Measurements from ENCODE around the gene PDE4B. TPM values are rescaled to one million over a fixed set of nuclear protein-coding genes. Genes with fewer than 3 reads are reported as not detected.
A peak's percentile ranks its signal among the peaks of the same experiment; 100 is the strongest.

Gene PDE4B
- total and polyA plus RNA-seq, 10 of the 15 experiments (the other 5 are each of a cell fraction or from before 2014, with no cell fraction given), result 3.0 to 13.2 (median 5.7) TPM

DNA sequence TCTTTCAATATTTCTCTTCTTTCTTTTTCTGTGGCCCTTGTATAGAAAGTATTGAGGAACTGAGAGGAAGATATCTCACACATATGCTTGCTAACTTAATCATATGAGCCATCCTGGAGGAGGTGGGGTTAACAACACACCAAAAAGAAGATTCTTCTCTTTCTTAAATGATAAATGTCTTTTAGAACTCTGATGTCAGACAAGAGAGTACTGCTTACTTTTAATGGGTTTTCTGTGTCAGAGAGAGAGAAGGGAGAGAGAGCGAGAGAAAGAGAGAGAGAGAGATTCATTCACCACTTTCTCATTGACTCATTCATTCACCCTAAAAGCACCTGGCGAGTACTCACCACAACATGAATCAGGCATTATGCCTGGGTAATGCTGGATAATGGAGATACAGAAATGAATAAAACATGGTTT lies 490.9 kb downstream of the PDE4B start:
- ATAC-seq (peak; percentile 70), DNase-seq (ENCODE audit: low read depth, low spot score) (peak; percentile 66), FAIRE-seq (peak; percentile 62)
- Histone ChIP-seq H3K9ac (ENCODE audit: control insufficient read depth, insufficient read depth, low read length) (peak overlapping the region; percentile 23; the same call in 1 of the 2 replicates), H4K20me1 (ENCODE audit: control insufficient read depth, insufficient read depth) (no peaks in the 10 kb centered on the region), H3K9me3 (replicated peaks; ENCODE audit: control insufficient read depth, insufficient read depth, low read length) (no peaks in the 10 kb centered on the region; the same call in 2 of the 3 replicates), H3K4me2 (ENCODE audit: control insufficient read depth, insufficient read depth) (peak overlapping the region; percentile 67), H3K4me1 (ENCODE audit: control insufficient read depth, insufficient read depth, low read length) (peaks cover 38% of the 10 kb centered on the region), H3K27me3 (replicated peaks in 1 of 2; ENCODE audit: control insufficient read depth in 2 of 2, insufficient read depth in 2 of 2, low read length in 1 of 2) (no peaks in the 10 kb centered on the region), H3K36me3 (ENCODE audit: control insufficient read depth in 2 of 2, insufficient read depth in 2 of 2, low read length in 1 of 2) (no peaks in the 10 kb centered on the region), H2AFZ (ENCODE audit: control insufficient read depth, low read depth, low read length) (no peak overlapping the region), H3K79me2 (ENCODE audit: control insufficient read depth, insufficient read depth, low read length) (no peaks in the 10 kb centered on the region), H3K4me3 (no peak overlapping the region), H3K27ac (ENCODE audit: control insufficient read depth, insufficient read depth) (peak overlapping the region; percentile 97)
- ChIA-PET SMC1A (ENCODE audit: uncharacterized antibody, unreplicated experiment) (interaction anchor here (0.9 to 18.6 kb wide), 15 partner anchors 8 to 153 kb away, joined by 3 to 290 read pairs (median 15); no protein-coding TSS in a partner anchor), POLR2A (interaction anchor here (1.0 to 3.0 kb wide), 6 partner anchors 49 to 119 kb away, joined by 3 to 22 read pairs (median 12); no protein-coding TSS in a partner anchor), RAD21 (ENCODE audit: unreplicated experiment) (interaction anchor here (0.6 to 3.6 kb wide), 17 partner anchors 9 to 162 kb away, joined by 3 to 56 read pairs (median 12); no protein-coding TSS in a partner anchor), CTCF (interaction anchor here (2.2 to 3.7 kb wide), 8 partner anchors 49 to 162 kb away, joined by 9 to 30 read pairs (median 12); no protein-coding TSS in a partner anchor)
- no TSS peak for BruUV-seq (replicated peaks)
- intact Hi-C loops (cut with micrococcal nuclease; ENCODE audit: unreplicated experiment) (loop anchor here (1.0 to 10.0 kb wide), 7 partner anchors 49 to 1319 kb away; partner anchors contain the start of gene JAK1), in situ Hi-C loops (cut with MboI) (loop anchor here (5.0 to 25.0 kb wide), 3 partner anchors 49 to 1054 kb away; partner anchors contain the start of gene IL23R)
- 0% methylated on average over 2 of the region's 2 CpGs for WGBS (ENCODE audit: insufficient coverage, insufficient replicate concordance, low lambda C conversion rate, missing lambda C conversion rate)
- peak; percentile 51; the same call in 1 of the 2 replicates for TF ChIP-seq ZNF384 (IDR thresholded peaks at IDR 0.05; ENCODE audit: borderline replicate concordance, low read depth, low read length)
- TF ChIP-seq, protein P1, sequence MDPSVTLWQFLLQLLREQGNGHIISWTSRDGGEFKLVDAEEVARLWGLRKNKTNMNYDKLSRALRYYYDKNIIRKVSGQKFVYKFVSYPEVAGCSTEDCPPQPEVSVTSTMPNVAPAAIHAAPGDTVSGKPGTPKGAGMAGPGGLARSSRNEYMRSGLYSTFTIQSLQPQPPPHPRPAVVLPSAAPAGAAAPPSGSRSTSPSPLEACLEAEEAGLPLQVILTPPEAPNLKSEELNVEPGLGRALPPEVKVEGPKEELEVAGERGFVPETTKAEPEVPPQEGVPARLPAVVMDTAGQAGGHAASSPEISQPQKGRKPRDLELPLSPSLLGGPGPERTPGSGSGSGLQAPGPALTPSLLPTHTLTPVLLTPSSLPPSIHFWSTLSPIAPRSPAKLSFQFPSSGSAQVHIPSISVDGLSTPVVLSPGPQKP (IDR thresholded peaks at IDR 0.05; ENCODE audit: low read depth, low read length), result no peak
- TF ChIP-seq, protein P2, sequence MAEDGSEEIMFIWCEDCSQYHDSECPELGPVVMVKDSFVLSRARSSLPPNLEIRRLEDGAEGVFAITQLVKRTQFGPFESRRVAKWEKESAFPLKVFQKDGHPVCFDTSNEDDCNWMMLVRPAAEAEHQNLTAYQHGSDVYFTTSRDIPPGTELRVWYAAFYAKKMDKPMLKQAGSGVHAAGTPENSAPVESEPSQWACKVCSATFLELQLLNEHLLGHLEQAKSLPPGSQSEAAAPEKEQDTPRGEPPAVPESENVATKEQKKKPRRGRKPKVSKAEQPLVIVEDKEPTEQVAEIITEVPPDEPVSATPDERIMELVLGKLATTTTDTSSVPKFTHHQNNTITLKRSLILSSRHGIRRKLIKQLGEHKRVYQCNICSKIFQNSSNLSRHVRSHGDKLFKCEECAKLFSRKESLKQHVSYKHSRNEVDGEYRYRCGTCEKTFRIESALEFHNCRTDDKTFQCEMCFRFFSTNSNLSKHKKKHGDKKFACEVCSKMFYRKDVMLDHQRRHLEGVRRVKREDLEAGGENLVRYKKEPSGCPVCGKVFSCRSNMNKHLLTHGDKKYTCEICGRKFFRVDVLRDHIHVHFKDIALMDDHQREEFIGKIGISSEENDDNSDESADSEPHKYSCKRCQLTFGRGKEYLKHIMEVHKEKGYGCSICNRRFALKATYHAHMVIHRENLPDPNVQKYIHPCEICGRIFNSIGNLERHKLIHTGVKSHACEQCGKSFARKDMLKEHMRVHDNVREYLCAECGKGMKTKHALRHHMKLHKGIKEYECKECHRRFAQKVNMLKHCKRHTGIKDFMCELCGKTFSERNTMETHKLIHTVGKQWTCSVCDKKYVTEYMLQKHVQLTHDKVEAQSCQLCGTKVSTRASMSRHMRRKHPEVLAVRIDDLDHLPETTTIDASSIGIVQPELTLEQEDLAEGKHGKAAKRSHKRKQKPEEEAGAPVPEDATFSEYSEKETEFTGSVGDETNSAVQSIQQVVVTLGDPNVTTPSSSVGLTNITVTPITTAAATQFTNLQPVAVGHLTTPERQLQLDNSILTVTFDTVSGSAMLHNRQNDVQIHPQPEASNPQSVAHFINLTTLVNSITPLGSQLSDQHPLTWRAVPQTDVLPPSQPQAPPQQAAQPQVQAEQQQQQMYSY (CRISPR knock-in tag; IDR thresholded peaks at IDR 0.05), result no peak
- TF ChIP-seq, protein P3, sequence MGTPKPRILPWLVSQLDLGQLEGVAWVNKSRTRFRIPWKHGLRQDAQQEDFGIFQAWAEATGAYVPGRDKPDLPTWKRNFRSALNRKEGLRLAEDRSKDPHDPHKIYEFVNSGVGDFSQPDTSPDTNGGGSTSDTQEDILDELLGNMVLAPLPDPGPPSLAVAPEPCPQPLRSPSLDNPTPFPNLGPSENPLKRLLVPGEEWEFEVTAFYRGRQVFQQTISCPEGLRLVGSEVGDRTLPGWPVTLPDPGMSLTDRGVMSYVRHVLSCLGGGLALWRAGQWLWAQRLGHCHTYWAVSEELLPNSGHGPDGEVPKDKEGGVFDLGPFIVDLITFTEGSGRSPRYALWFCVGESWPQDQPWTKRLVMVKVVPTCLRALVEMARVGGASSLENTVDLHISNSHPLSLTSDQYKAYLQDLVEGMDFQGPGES (IDR thresholded peaks at IDR 0.05), result no peak
- TF ChIP-seq SMARCA5 (IDR thresholded peaks at IDR 0.05), result no peak
- TF ChIP-seq BACH1 (IDR thresholded peaks at IDR 0.05; ENCODE audit: borderline replicate concordance), result peak; percentile 57; the same call in 1 of the 2 replicates
- TF ChIP-seq RFX5 (IDR thresholded peaks at IDR 0.05; ENCODE audit: low read depth, low read length), result no peak
- TF ChIP-seq CHD2 (IDR thresholded peaks at IDR 0.05; ENCODE audit: borderline replicate concordance, low read depth, low read length), result peak; percentile 57; the same call in 1 of the 2 replicates
- TF ChIP-seq, protein P4, sequence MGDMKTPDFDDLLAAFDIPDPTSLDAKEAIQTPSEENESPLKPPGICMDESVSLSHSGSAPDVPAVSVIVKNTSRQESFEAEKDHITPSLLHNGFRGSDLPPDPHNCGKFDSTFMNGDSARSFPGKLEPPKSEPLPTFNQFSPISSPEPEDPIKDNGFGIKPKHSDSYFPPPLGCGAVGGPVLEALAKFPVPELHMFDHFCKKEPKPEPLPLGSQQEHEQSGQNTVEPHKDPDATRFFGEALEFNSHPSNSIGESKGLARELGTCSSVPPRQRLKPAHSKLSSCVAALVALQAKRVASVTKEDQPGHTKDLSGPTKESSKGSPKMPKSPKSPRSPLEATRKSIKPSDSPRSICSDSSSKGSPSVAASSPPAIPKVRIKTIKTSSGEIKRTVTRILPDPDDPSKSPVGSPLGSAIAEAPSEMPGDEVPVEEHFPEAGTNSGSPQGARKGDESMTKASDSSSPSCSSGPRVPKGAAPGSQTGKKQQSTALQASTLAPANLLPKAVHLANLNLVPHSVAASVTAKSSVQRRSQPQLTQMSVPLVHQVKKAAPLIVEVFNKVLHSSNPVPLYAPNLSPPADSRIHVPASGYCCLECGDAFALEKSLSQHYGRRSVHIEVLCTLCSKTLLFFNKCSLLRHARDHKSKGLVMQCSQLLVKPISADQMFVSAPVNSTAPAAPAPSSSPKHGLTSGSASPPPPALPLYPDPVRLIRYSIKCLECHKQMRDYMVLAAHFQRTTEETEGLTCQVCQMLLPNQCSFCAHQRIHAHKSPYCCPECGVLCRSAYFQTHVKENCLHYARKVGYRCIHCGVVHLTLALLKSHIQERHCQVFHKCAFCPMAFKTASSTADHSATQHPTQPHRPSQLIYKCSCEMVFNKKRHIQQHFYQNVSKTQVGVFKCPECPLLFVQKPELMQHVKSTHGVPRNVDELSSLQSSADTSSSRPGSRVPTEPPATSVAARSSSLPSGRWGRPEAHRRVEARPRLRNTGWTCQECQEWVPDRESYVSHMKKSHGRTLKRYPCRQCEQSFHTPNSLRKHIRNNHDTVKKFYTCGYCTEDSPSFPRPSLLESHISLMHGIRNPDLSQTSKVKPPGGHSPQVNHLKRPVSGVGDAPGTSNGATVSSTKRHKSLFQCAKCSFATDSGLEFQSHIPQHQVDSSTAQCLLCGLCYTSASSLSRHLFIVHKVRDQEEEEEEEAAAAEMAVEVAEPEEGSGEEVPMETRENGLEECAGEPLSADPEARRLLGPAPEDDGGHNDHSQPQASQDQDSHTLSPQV (IDR thresholded peaks at IDR 0.05), result peak; percentile 10; the same call in 1 of the 2 replicates
- peak; percentile 87 for TF ChIP-seq BMI1 (IDR thresholded peaks at IDR 0.05; ENCODE audit: borderline replicate concordance)
- peak; percentile 99 for TF ChIP-seq BCL11A (IDR thresholded peaks at IDR 0.05; ENCODE audit: low read depth, low read length)
- peak; percentile 99 for TF ChIP-seq RUNX3 (IDR thresholded peaks at IDR 0.05; ENCODE audit: low read length)

Measured in GM12878 (cell line).